ENCODE data around the gene BRIP1. TPM values are rescaled to one million over a fixed set of nuclear protein-coding genes. Genes with fewer than 3 reads are reported as not detected.
A peak's percentile ranks its signal among the peaks of the same experiment; 100 is the strongest.

BRIP1 gene
- total and polyA plus RNA-seq, 9 of the 15 experiments (the other 6 are each of a cell fraction or from before 2014, with no cell fraction given) = 2.4 to 17.5 (median 11.2) TPM

GRCh38 chr17:61770752-61771533 is 92.4 kb downstream of the BRIP1 start:
- Histone ChIP-seq H3K9me1 (ENCODE audit: control insufficient read depth, insufficient read depth, low read length) (no peaks in the 10 kb centered on the region), H3K36me3 (ENCODE audit: control insufficient read depth, insufficient read depth, low read length) (peaks cover 14% of the 10 kb centered on the region; the same call in 1 of the 3 replicates), H3K4me3 (no peak overlapping the region), H2AFZ (ENCODE audit: low read depth, low read length) (no peak overlapping the region), H4K20me1 (replicated peaks; ENCODE audit: control insufficient read depth, insufficient read depth, low read length) (no peaks in the 10 kb centered on the region), H3K27me3 (ENCODE audit: control insufficient read depth in 2 of 2, insufficient read depth in 2 of 2, low read length in 2 of 2) (no peaks in the 10 kb centered on the region), H3K9ac (ENCODE audit: insufficient read depth in 1 of 2, low read depth in 2 of 2, low read length in 2 of 2) (no peak overlapping the region), H3K4me2 (ENCODE audit: insufficient read depth, low read length) (no peak overlapping the region), H3K27ac (ENCODE audit: extremely low read depth, low read depth, low read length) (no peak overlapping the region), H3K4me1 (replicated peaks in 1 of 2; ENCODE audit: control insufficient read depth in 2 of 2, insufficient read depth in 2 of 2, low read length in 2 of 2) (no peaks in the 10 kb centered on the region), H3K9me3 (replicated peaks; ENCODE audit: control insufficient read depth, insufficient read depth, low read depth, low read length) (no peaks in the 10 kb centered on the region; the same call in 1 of the 2 replicates), H3K79me2 (ENCODE audit: control insufficient read depth, insufficient read depth, low read length) (no peaks in the 10 kb centered on the region)
- POLR2A ChIA-PET = no interaction called here
- 87% methylated on average over 2 of the region's 2 CpGs for WGBS (ENCODE audit: insufficient coverage, low coverage, missing lambda C conversion rate)
- in situ Hi-C loops (cut with MboI) = no loop called here
- no TSS peak for BruUV-seq (replicated peaks)
- DNase-seq (ENCODE audit: extremely low read depth in 1 of 4, low spot score in 3 of 4) (no peak), ATAC-seq (no peak), FAIRE-seq (no peak)
- intact Hi-C loops (cut with micrococcal nuclease) = no loop called here
- CTCF ChIA-PET (ENCODE audit: low intra/inter-chr PET ratio) = no interaction called here
- TF ChIP-seq ZBED1 (IDR thresholded peaks at IDR 0.05) = no peak
- TF ChIP-seq NFXL1 (CRISPR knock-in tag; IDR thresholded peaks at IDR 0.05) = no peak
- TF ChIP-seq ARID2 (IDR thresholded peaks at IDR 0.05) = no peak
- no peak for TF ChIP-seq SLC30A9 (CRISPR knock-in tag; IDR thresholded peaks at IDR 0.05)
- TF ChIP-seq TSHZ1 (CRISPR knock-in tag; IDR thresholded peaks at IDR 0.05) = no peak
- TF ChIP-seq TRIM25 (IDR thresholded peaks at IDR 0.05; ENCODE audit: borderline replicate concordance) = no peak
- no peak for TF ChIP-seq SMARCE1 (IDR thresholded peaks at IDR 0.05)
- TF ChIP-seq YY1 (IDR thresholded peaks at IDR 0.05; ENCODE audit: borderline replicate concordance in 1 of 3, control insufficient read depth in 1 of 3, extremely low read depth in 1 of 3, insufficient read depth in 3 of 3, insufficient read length in 1 of 3, insufficient replicate concordance in 2 of 3, low read depth in 1 of 3, low read length in 2 of 3) = no peak
- no peak for TF ChIP-seq MAZ (CRISPR knock-in tag; conservative IDR thresholded peaks at IDR 0.05 in 1 of 2, IDR thresholded peaks at IDR 0.05 in 1 of 2)
- no peak for TF ChIP-seq POLR3G (IDR thresholded peaks at IDR 0.05; ENCODE audit: extremely low read depth, insufficient read length, insufficient replicate concordance)
- TF ChIP-seq ZNF507 (tag; conservative IDR thresholded peaks at IDR 0.05) = peak; percentile 99
- no peak for TF ChIP-seq ZNF639 (CRISPR knock-in tag; conservative IDR thresholded peaks at IDR 0.05 in 1 of 2, IDR thresholded peaks at IDR 0.05 in 1 of 2)
